Astrocyte of the cerebellum (primary cell): ENCODE results near the gene RDH11.
A peak's percentile ranks its signal among the peaks of the same experiment; 100 is the strongest.

Experiments used
- DNase-seq: peaks from one replicate; pipeline ENCODE4 v3.0.0-alpha.2; 2011; ENCODE audit warnings: low read depth
- H3K4me3 ChIP-seq: 2 replicates; pipeline ENCODE4 v1.5.1; 2011; ENCODE audit warnings: mild to moderate bottlenecking, low read depth, low read length, moderate library complexity
- in situ Hi-C: cut with HindIII; loops from 2 replicates; pipeline ENCODE4 v1.10.0; 2017; ENCODE audit warnings: low sequenced_read_pairs
- TF ChIP-seq, protein P1 (sequence below): IDR thresholded peaks from 2 replicates; pipeline ENCODE4 v1.5.1; 2012; ENCODE audit warnings: low read length, low read depth, moderate library complexity, mild to moderate bottlenecking; ENCODE audit errors: missing control alignments

RDH11 gene

DNA sequence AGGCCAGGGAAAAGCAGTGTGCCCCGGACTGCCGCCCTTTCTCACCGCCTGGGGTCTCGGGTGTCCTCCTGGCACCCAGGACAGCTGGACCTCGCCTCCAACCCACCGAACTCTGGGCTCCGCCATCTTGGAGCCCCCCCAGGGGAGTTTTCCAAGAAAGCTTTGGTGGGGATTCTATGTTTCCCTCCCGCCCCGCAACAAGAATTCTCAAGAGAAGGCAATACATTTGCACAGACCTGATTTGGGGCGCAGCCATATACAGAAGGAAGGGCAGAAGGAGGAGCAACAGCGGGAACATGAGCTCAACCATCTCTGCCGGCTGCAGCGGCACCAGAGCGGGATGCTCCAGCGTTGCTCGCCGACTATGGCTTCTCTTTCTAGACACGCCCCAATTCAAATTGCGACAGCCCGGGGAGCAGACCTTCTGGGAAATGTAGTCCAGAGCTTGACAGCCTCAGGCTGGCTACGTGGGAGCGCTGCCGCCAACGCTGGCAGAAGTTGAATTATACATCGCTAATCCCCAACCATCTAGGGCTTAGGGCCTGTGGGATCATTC is at the start of gene RDH11:
Gene RDH11 (minus strand): TSS at position 371 of the 556 bp plus-strand sequence. CDS start 61 bp downstream, at position 310.
- peak; percentile 81 for DNase-seq
- TF ChIP-seq, protein P1, sequence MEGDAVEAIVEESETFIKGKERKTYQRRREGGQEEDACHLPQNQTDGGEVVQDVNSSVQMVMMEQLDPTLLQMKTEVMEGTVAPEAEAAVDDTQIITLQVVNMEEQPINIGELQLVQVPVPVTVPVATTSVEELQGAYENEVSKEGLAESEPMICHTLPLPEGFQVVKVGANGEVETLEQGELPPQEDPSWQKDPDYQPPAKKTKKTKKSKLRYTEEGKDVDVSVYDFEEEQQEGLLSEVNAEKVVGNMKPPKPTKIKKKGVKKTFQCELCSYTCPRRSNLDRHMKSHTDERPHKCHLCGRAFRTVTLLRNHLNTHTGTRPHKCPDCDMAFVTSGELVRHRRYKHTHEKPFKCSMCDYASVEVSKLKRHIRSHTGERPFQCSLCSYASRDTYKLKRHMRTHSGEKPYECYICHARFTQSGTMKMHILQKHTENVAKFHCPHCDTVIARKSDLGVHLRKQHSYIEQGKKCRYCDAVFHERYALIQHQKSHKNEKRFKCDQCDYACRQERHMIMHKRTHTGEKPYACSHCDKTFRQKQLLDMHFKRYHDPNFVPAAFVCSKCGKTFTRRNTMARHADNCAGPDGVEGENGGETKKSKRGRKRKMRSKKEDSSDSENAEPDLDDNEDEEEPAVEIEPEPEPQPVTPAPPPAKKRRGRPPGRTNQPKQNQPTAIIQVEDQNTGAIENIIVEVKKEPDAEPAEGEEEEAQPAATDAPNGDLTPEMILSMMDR = no peak
- in situ Hi-C loops = no loop called here
- peak within 1 kb of the TSS; percentile 96 for H3K4me3 ChIP-seq

DNA sequence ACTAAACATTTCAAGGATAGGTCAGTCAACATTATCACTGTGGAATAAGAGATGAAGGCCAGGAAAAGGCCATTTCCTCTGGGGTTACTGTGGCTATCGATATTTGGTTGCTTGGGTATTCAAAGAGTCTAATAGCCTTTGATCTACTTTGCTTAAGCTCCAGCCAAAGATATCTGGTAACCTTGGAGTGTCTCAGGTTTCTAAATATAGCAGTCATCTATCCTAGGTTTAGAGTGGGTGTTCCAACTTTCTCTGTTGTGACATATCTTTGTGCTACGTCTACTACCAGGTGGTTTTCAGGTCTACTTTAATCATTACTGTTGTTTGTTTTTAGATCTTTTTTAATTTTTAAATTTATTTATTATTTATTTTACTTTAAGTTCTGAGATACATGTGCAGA is 48.5 kb upstream of the RDH11 start:
- no peak overlapping the region for H3K4me3 ChIP-seq
- in situ Hi-C loops = no loop called here
- TF ChIP-seq, protein P1 = no peak
- DNase-seq = no peak

- H3K4me3 ChIP-seq = no peak overlapping the region
- DNase-seq = peak; percentile 73
- TF ChIP-seq, protein P1 = no peak
- in situ Hi-C loops = no loop called here
Observed at GRCh38 chr14:67738740-67739504, 43.4 kb upstream of the RDH11 start.

GRCh38 chr14:67736771-67737170 is 41.2 kb upstream of the RDH11 start:
- H3K4me3 ChIP-seq = no peak overlapping the region
- DNase-seq = no peak
- in situ Hi-C loops = no loop called here
- TF ChIP-seq, protein P1 = no peak

GRCh38 chr14:67735336-67736147 is 40.0 kb upstream of the RDH11 start:
- TF ChIP-seq, protein P1 = no peak
- in situ Hi-C loops = no loop called here
- H3K4me3 ChIP-seq = no peak overlapping the region
- DNase-seq = no peak

DNA sequence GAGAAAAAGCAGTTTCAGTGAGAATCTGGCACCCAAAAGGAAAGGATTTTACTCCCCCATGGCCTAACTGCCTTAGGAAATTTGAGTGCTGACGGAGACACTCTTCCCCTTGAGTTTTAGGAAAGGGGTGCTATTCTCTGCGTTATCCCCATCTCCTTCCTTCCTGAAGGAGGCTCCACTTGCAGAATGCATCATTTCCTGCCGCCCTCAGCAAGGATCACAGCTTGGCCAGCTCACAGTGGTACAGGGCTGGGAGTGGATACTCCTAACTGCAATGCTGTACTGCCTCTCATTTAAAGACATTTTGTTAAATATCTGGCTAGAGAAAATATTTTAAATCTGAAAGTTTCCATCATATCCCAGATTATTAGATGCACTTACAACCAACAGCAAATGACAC is 39.1 kb upstream of the RDH11 start:
- H3K4me3 ChIP-seq = no peak overlapping the region
- in situ Hi-C loops = no loop called here
- TF ChIP-seq, protein P1 = no peak
- no peak for DNase-seq
